Midbrain (tissue), 1 donor: Measurements from ENCODE around the gene SPINK8.
"Not testable (repeated sequence)": the region's sequence is repeated elsewhere in the genome, so short reads cannot be mapped to it uniquely, and the experiment has no call there.

Experiments used
- DNase-seq: peaks from one replicate; lab custom pipeline; 2025; lab: John Stamatoyannopoulos, UW

SPINK8 gene

DNA sequence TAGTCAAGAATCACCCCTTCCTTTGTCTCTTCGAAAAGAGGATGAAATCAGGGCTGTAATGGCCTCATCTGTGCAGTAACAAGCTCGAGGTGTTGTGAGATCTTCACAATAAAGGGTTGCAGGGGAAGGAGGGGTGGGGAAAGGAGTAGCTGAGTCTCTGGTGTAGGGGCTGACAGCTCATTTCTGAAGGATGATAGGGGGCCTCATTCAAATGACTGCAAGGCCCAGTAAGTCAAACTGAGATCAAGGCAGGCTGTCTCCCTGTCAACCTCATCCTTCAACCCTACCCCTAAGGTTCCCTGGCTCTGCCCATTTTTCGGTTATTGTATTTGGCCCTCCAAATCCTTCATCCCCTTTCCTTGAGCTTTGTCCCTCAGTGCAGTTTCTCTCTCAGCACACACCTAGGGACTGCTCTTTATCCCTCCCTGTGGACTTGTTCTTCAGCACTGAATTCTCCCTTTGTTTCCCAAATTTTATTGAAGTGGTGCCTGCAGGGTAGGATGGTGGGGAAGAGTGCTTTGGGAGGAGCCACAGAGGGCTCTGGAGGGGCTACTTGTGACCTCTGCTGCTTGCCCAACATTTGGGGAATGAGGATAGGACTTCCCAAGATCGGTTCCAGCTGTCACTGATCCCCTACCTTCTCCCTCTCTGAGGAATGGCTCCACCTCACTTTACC, 54.4 kb downstream of the SPINK8 start:
- no peak for DNase-seq

DNA sequence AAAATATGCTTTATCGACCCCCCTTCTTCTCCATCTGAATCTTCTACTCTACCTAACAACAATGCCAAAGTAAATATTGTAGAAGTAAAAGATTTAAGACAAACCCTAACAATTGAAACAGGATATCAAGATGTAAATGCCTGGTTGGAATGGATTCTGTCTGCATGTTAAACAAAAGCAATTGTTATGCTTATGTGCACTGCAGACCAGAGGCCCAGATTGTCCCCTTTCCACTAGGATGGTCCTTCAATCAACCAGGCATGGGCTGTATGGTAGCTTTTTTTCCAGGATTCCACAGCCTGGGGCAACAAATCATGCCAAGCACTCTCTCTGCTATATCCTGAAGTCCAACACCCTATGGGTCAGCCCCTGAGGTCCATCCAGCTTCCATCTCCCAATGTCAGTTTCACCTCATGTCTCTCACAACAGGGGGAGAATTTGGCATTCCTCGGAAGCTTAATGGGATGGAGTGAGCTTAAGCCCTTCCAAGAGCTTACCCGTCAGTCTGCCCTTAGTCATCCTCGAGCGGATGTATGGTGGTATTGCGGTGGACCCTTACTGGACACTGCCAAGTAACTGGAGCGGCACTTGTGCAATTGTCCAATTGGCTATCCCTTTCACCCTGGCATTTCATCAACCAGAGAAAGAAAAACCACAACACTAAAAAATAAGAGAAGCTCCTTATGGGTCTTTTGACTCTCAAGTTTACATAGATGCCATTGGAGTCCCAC, 56.4 kb downstream of the SPINK8 start:
- no peak for DNase-seq

DNA sequence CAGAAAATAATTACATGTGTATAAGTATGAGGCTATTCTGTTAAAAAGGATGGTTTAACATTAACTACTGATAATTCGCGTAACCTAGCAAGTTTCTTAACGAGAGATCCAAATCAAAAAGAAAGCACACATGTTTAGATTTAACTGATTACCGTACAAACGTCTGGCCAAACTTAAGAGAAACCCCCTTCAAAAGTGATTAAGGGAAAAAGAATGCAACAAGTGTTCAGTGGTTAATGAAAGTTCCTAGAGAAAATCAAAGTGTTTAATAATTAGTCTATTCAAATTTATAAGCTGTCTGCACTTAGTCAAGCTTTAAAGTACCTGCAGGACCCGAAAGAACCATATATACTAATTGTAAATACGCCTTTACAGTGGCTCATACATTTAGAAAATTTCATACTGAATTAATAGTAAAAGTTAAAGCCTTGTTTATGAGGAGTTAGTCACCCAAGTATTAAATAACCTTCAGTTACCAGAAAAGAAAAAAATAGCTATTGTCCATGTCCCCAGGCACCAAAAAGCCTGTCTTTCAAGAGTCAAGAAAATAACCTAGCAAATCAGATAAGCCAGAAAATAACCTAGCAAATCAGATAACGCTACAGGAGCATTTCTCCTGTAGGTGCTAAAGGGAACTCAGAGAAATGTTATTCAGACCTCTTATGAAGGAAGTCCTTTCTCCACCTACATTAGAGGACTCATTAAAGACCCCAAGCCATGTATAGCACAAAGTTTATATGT, 58.0 kb downstream of the SPINK8 start:
- DNase-seq, result no peak

DNA sequence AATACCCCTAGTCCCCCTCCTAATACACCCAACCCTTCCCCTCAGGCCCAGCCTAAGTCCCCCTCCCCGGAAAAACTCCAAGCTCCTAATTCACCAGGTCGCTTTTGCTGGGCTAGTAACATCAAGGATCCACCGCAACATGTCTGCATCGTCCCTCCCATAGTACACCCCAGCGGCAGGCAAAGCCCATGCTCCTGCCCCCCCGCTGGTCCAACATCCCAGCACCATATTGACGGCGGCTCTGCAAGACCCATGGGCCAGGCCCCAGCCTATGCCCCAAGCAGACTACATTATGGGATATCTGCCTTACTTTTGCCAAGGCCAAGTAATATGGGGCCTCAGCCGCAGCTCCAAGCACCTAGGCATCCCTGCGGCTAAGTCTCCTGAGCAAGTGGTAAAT, 59.0 kb downstream of the SPINK8 start:
- DNase-seq, result no peak

DNA sequence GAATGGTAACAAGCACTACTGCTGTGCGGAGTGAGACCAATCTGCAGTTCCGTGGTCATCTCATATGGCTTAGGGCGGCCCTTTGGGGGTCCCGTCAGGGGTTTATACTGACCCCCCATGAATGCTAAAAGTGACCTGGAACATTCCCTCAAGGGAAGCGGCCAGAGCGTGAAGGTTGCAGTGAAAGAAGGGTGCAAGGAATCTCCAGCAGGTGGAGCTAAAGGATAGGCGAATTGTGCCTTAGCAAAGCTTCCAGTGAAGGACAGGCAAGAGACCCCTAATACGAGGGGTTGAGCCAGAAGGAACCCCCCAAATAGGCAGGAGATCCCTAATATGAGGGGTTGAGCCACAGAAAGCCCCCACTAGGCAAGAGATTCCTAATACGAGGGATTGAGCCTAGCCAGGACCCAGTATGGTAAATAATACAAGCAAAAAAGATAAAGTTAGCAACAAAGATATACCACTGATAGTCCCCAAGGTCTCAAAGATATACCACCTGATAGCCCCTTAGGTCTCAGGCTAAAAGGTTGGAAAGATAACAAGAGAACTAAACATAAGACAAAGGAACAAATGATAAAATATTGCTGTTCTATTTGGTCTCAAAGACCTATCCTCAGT, 59.8 kb downstream of the SPINK8 start:
- DNase-seq, result peak; percentile 38

DNA sequence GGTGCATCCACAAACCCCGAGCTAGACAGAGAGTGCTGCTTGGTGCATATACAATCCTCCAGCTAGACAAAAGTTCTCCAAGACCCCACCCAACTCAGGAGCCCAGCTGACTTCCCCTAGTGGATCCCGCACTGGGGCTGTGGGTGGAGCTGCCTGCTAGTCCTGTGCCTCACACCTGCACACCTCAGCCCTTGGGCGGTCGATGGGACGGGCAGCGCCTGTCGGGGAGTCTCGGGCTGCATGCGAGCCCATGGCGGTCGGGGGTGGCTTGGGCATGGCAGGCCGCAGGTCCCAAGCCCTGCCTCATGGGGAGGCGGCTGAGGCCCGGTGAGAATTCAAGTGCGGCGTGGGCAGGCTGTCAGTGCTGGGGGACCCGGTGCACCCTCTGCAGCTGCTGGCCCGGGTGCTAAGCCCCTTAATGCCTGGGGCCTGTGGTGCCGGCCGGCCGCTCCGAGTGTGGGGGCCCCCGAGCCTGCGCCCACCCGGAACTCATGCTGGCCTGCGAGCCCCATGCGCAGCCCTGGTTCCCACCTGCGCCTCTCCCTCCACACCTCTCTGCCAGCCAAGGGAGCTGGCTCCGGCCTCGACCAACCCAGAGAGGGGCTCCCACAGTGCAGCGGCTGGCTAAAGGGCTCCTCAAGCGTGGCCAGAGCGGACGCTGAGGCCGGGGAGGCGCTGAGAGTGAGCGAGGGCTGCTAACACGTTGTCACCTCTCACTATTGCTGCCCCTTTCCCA, 61.5 kb downstream of the SPINK8 start:
- DNase-seq, result no peak

DNA sequence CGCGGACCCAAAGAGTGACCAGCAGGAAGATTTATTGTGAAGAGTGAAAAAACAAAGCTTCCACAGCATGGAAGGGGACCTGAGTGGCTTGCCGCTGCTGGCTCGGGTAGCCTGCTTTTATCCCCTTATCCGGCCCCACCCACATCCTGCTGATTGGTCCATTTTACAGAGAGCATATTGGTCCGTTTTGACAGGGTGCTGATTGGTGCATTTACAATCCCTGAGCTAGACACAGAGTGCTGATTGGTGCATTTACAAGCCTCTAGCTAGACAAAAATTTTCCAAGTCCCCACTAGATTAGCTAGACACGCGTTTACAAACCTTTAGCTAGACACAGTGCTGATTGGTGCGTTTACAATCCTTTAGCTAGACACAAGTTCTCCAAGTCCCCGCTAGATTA, 62.2 kb downstream of the SPINK8 start:
- not testable (repeated sequence) for DNase-seq

DNA sequence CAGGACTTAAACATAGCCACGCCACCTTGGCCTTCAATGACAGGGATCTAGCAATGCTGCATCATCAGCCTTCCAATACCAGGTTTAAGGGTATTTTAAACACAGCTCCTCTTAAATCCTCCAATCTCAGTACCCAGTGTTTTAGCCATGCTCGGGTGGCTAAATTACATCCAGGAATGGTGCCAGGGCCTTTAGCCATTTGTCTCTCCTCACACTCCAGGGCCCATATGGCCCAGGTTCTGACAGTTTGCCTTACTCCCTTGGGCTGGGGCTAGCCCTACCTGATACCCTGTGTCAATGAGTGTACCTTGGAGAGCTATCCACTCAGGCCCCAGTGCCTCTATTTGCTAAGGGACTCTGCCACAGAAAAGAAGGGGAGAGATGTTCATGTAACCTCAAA, 63.2 kb downstream of the SPINK8 start:
- DNase-seq, result no peak

DNA sequence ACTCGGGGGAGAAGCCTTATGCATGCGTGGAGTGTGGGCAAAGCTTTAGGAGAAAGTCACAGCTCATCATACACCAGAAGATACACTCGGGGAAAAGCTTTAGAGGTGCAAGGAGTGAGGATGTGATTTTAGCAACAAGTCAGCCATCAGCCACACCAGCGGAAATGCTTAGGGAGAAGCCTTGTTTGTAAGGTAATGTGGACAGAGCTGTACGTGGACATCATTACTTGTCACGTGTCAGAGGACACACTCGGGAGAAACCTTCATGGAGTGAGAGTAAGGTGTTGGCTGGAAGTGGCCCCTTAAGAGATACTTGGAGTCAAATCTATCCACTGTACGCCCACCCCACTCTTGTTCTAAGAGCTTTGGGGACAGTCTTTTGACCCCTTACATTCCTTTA, 63.9 kb downstream of the SPINK8 start:
- no peak for DNase-seq

DNA sequence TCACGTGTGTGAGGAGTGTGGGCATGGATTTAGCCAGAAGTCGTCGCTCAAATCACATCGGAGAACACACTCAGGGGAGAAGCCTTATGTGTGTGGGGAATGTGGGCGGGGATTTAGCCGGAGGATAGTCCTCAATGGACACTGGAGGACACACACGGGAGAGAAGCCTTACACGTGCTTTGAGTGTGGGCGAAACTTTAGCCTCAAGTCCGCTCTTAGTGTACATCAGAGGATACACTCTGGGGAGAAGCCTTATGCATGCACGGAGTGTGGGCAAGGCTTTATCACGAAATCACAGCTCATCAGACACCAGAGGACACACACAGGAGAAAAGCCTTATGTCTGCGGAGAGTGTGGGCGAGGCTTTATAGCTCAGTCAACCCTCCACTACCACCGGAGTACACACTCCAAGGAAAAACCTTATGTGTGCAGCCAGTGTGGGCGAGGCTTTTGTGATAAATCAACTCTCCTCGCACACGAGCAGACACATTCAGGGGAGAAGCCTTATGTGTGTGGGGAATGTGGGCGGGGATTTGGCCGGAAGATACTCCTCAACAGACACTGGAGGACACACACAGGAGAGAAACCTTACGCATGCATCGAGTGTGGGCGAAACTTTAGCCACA, 64.4 kb downstream of the SPINK8 start:
- DNase-seq, result no peak

DNA sequence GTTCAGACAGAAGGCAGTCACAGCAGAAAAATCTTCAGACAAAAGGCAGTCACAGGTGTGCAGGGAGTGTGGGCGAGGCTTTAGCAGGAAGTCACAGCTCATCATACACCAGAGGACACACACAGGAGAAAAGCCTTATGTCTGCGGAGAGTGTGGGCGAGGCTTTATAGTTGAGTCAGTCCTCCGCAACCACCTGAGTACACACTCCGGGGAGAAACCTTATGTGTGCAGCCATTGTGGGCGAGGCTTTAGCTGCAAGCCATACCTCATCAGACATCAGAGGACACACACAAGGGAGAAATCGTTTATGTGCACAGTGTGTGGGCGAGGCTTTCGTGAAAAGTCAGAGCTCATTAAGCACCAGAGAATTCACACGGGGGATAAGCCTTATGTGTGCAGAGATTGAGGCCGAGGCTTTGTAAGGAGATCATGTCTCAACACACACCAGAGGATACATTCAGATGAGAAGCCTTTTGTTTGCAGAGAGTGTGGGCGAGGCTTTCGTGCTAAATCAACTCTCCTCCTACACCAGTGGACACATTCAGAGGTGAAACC, 65.0 kb downstream of the SPINK8 start:
- no peak for DNase-seq

DNA sequence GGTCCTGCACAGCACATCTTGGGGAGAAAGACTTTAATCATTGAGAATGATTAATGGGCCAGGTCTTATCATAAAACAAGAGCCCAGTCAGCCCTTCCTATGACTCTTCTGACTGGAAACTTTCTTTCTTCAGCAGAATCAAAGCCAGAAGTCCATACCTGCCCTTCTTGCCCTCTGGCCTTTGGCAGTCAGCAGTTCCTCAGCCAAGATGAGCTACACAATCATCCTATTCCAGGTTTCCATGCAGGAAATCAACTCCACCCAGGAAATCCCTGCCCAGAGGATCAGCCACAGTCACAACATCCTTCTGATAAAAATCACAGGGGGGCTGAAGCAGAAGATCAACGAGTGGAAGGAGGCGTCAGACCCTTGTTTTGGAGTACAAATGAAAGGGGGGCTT, 65.7 kb downstream of the SPINK8 start:
- DNase-seq, result no peak

DNA sequence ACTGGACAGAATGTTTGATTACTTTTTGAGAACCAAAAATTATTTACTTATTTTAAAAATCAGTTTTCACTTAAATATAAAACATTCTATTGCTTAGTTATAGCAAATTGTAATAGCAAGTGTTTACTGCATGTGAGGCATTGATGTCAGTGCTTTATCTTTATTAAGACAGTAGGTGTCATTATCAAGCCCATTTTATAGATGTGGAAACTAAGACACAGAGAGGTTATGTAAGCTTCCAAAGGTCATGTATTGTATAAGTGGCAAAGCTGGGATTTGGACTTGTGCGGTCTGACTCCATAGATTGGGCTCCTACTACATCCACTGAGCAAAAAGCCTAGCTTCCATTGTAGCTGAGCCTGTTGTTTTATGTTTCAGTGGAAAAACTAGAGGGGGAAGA, 74.9 kb downstream of the SPINK8 start:
- no peak for DNase-seq
